HG03354 (cell line): Measurements from ENCODE around the gene AVPR2.

ENCODE experiments used
- ATAC-seq: cut with Tn5 transposase; IDR thresholded peaks from one replicate; pipeline ENCODE4 v1.9.1; 2021; ENCODE audit warnings: mild to moderate bottlenecking; ENCODE audit not compliant: unreplicated experiment, poor library complexity, severe bottlenecking

AVPR2 gene

GRCh38 chrX:153870288-153870690 is 34.2 kb upstream of the AVPR2 start:
- ATAC-seq = no peak

- no peak for ATAC-seq
Measured at GRCh38 chrX:153870791-153871360, 33.6 kb upstream of the AVPR2 start.

GRCh38 chrX:153871451-153871850 is 33.0 kb upstream of the AVPR2 start:
- ATAC-seq = no peak

GRCh38 chrX:153871946-153872878 is 32.3 kb upstream of the AVPR2 start:
- no peak for ATAC-seq

- no peak for ATAC-seq
Measured at GRCh38 chrX:153873282-153874084, 31.0 kb upstream of the AVPR2 start.

- no peak for ATAC-seq
Measured at GRCh38 chrX:153874085-153874365, 30.4 kb upstream of the AVPR2 start.

- no peak for ATAC-seq
Measured at GRCh38 chrX:153874366-153875125, 29.9 kb upstream of the AVPR2 start.

- ATAC-seq = peak; percentile 43
Measured at GRCh38 chrX:153875391-153876111, 28.9 kb upstream of the AVPR2 start.

GRCh38 chrX:153876112-153876491 is 28.4 kb upstream of the AVPR2 start:
- no peak for ATAC-seq

GRCh38 chrX:153877571-153878261 is 26.8 kb upstream of the AVPR2 start:
- ATAC-seq = no peak

GRCh38 chrX:153878345-153878744 is 26.1 kb upstream of the AVPR2 start:
- no peak for ATAC-seq

- no peak for ATAC-seq
Measured at GRCh38 chrX:153878969-153879653, 25.4 kb upstream of the AVPR2 start.

- ATAC-seq = no peak
Measured at GRCh38 chrX:153879741-153880439, 24.6 kb upstream of the AVPR2 start.

GRCh38 chrX:153880440-153880815 is 24.0 kb upstream of the AVPR2 start:
- no peak for ATAC-seq

GRCh38 chrX:153881281-153881680 is 23.2 kb upstream of the AVPR2 start:
- ATAC-seq = no peak

- no peak for ATAC-seq
Measured at GRCh38 chrX:153882086-153882498, 22.4 kb upstream of the AVPR2 start.

- ATAC-seq = no peak
Measured at GRCh38 chrX:153882557-153882956, 21.9 kb upstream of the AVPR2 start.
